H9 (cell line): Measurements from ENCODE around the gene DLX2. TPM values are rescaled to one million over a fixed set of nuclear protein-coding genes. Genes with fewer than 3 reads are reported as not detected.

Source experiments
- DNase-seq: peaks from one replicate; pipeline ENCODE4 v3.0.0-alpha.2; 2017
- H2AFZ ChIP-seq: one replicate; pipeline ENCODE4 v1.6.1; 2013; ENCODE audit warnings: mild to moderate bottlenecking, low read length, control low read depth, moderate library complexity
- H2AK5ac ChIP-seq: 2 replicates; pipeline ENCODE4 v1.6.1; 2013; ENCODE audit warnings: low read length, control low read depth, mixed read lengths; ENCODE audit not compliant: insufficient read length
- H2BK120ac ChIP-seq: one replicate; pipeline ENCODE4 v1.6.1; 2013; ENCODE audit warnings: low read depth, mild to moderate bottlenecking, low read length, control low read depth, inconsistent platforms; ENCODE audit not compliant: poor library complexity, severe bottlenecking
- H2BK12ac ChIP-seq: 2 replicates; pipeline ENCODE4 v1.6.1; 2013; ENCODE audit warnings: low read length, control low read depth, mixed read lengths, low read depth; ENCODE audit not compliant: insufficient read length
- H2BK15ac ChIP-seq: 2 replicates; pipeline ENCODE4 v1.6.1; 2013; ENCODE audit warnings: low read depth, low read length, control low read depth
- H2BK20ac ChIP-seq: one replicate; pipeline ENCODE4 v1.6.1; 2013; ENCODE audit warnings: low read depth, mild to moderate bottlenecking, low read length, control low read depth, inconsistent platforms; ENCODE audit not compliant: poor library complexity, severe bottlenecking
- H2BK5ac ChIP-seq: 2 replicates; pipeline ENCODE4 v1.6.1; 2013; ENCODE audit warnings: low read length, control low read depth, mixed read lengths; ENCODE audit not compliant: insufficient read length
- H3K14ac ChIP-seq: 2 replicates; pipeline ENCODE4 v1.6.1; 2013; ENCODE audit warnings: low read length, control low read depth; ENCODE audit not compliant: insufficient read depth
- H3K18ac ChIP-seq: 2 replicates; pipeline ENCODE4 v1.6.1; 2013; ENCODE audit warnings: low read depth, mild to moderate bottlenecking, mixed read lengths, low read length, control low read depth; ENCODE audit not compliant: insufficient read length
- H3K23ac ChIP-seq: 2 replicates; pipeline ENCODE4 v1.6.1; 2013; ENCODE audit warnings: low read length, control low read depth, mixed read lengths, low read depth; ENCODE audit not compliant: insufficient read length
- H3K23me2 ChIP-seq: 2 replicates; pipeline ENCODE4 v1.6.1; 2013; ENCODE audit warnings: low read depth, mild to moderate bottlenecking, mixed read lengths, low read length, control low read depth; ENCODE audit not compliant: insufficient read length, poor library complexity, severe bottlenecking
- H3K27ac ChIP-seq: 2 replicates; pipeline ENCODE4 v1.5.1; 2013; ENCODE audit warnings: low read length, control low read depth, mixed read lengths, low read depth; ENCODE audit not compliant: insufficient read length
- H3K27me3 ChIP-seq: 2 replicates; pipeline ENCODE4 v1.6.1; 2013; ENCODE audit warnings: low read length, control low read depth, inconsistent platforms; ENCODE audit not compliant: insufficient read depth
- H3K4ac ChIP-seq: 2 replicates; pipeline ENCODE4 v1.6.1; 2013; ENCODE audit warnings: low read depth, mild to moderate bottlenecking, control low read depth, inconsistent platforms, low read length, moderate library complexity
- H3K4me1 ChIP-seq: 2 replicates; pipeline ENCODE4 v1.6.1; 2013; ENCODE audit warnings: low read length, control low read depth, inconsistent platforms; ENCODE audit not compliant: insufficient read depth
- H3K4me2 ChIP-seq: 2 replicates; pipeline ENCODE4 v1.6.1; 2013; ENCODE audit warnings: low read length, control low read depth, mixed read lengths; ENCODE audit not compliant: insufficient read length, insufficient read depth
- H3K56ac ChIP-seq: 2 replicates; pipeline ENCODE4 v1.6.1; 2013; ENCODE audit warnings: low read depth, mild to moderate bottlenecking, mixed read lengths, low read length, control low read depth; ENCODE audit not compliant: insufficient read length
- H3K79me1 ChIP-seq: 2 replicates; pipeline ENCODE4 v1.6.1; 2013; ENCODE audit warnings: low read depth, mild to moderate bottlenecking, moderate library complexity, low read length, control low read depth, inconsistent platforms; ENCODE audit not compliant: insufficient read depth, poor library complexity, severe bottlenecking
- H3K79me2 ChIP-seq: 2 replicates; pipeline ENCODE4 v1.6.1; 2013; ENCODE audit warnings: low read length, control low read depth, inconsistent platforms; ENCODE audit not compliant: insufficient read depth
- H3K9ac ChIP-seq: 2 replicates; pipeline ENCODE4 v1.6.1; 2013; ENCODE audit warnings: low read length, control low read depth, mixed read lengths; ENCODE audit not compliant: insufficient read length; ENCODE audit errors: extremely low read depth
- H3K9me3 ChIP-seq: one replicate; pipeline ENCODE4 v1.6.1; 2013; ENCODE audit warnings: low read depth, low read length, inconsistent platforms; ENCODE audit not compliant: control insufficient read depth
- H3T11ph ChIP-seq: one replicate; pipeline ENCODE4 v1.6.1; 2013; ENCODE audit warnings: mild to moderate bottlenecking, low read length, control low read depth, inconsistent platforms
- H4K20me1 ChIP-seq: one replicate; pipeline ENCODE4 v1.6.1; 2013; ENCODE audit not compliant: control insufficient read depth, insufficient read length, insufficient read depth
- H4K5ac ChIP-seq: 2 replicates; pipeline ENCODE4 v1.6.1; 2013; ENCODE audit warnings: low read depth, mild to moderate bottlenecking, mixed read lengths, low read length, control low read depth; ENCODE audit not compliant: insufficient read length
- H4K8ac ChIP-seq: replicated peaks from 2 replicates; pipeline ENCODE4 v1.6.1; 2013; ENCODE audit warnings: low read length, control low read depth, mixed read lengths, low read depth; ENCODE audit not compliant: insufficient read length
- H4K91ac ChIP-seq: 2 replicates; pipeline ENCODE4 v1.6.1; 2013; ENCODE audit warnings: low read depth, mild to moderate bottlenecking, moderate library complexity, mixed read lengths, low read length, control low read depth; ENCODE audit not compliant: insufficient read length
- H3K27ac Mint-ChIP-seq, 3 experiments: 2 replicates in 2 of 3; 3 replicates in 1 of 3; pipeline ENCODE4 v1.8.0; 2020 to 2021; ENCODE audit warnings: mixed read lengths in 3 of 3, mild to moderate bottlenecking in 1 of 3, moderate library complexity in 1 of 3
- H3K27me3 Mint-ChIP-seq: 2 replicates; pipeline ENCODE4 v1.8.0; 2021; ENCODE audit warnings: low read depth, mild to moderate bottlenecking, moderate library complexity, mixed read lengths
- H3K36me3 Mint-ChIP-seq, 3 experiments: 2 replicates in 2 of 3; 3 replicates in 1 of 3; pipeline ENCODE4 v1.8.0; 2020 to 2021; ENCODE audit warnings: low read depth in 3 of 3, mixed read lengths in 3 of 3; ENCODE audit not compliant: insufficient read depth in 1 of 3
- H3K4me1 Mint-ChIP-seq, 2 experiments: 2 replicates each; pipeline ENCODE4 v1.8.0; 2020; ENCODE audit warnings: mixed read lengths in 2 of 2
- H3K4me3 Mint-ChIP-seq, 2 experiments: 2 replicates in 1 of 2; 3 replicates in 1 of 2; pipeline ENCODE4 v1.8.0; 2020 to 2021; ENCODE audit warnings: mild to moderate bottlenecking in 2 of 2, mixed read lengths in 2 of 2, moderate library complexity in 1 of 2
- H3K9me3 Mint-ChIP-seq, 2 experiments: 2 replicates in 1 of 2; 3 replicates in 1 of 2; pipeline ENCODE4 v1.8.0; 2020; ENCODE audit warnings: mild to moderate bottlenecking in 2 of 2, mixed read lengths in 2 of 2, moderate library complexity in 1 of 2
- WGBS: extraction: QIAGEN DNeasy Blood & Tissue Kit; methylation state at CpG from one replicate; pipeline ENCODE4 v1.1.7; 2013; ENCODE audit warnings: missing lambda C conversion rate, low lambda C conversion rate, mixed read lengths; ENCODE audit not compliant: insufficient read length; ENCODE audit errors: extremely low coverage; 5-methylcytosine and 5-hydroxymethylcytosine counted together
- total RNA-seq: library from RNA; stranded (reverse); gene quantifications from 2 replicates; pipeline ENCODE4 v1.2.1, GENCODE V29; 2021
- TF ChIP-seq, protein P1 (sequence below): fragments of 200-600 bp; sonication (generic); conservative IDR thresholded peaks from 3 replicates; pipeline ENCODE4 v1.8.0; 2021; ENCODE audit warnings: antibody characterized with exemption, mild to moderate bottlenecking

DLX2 gene
- total RNA-seq, 1 experiment from 2014 or later, result not detected

DNA sequence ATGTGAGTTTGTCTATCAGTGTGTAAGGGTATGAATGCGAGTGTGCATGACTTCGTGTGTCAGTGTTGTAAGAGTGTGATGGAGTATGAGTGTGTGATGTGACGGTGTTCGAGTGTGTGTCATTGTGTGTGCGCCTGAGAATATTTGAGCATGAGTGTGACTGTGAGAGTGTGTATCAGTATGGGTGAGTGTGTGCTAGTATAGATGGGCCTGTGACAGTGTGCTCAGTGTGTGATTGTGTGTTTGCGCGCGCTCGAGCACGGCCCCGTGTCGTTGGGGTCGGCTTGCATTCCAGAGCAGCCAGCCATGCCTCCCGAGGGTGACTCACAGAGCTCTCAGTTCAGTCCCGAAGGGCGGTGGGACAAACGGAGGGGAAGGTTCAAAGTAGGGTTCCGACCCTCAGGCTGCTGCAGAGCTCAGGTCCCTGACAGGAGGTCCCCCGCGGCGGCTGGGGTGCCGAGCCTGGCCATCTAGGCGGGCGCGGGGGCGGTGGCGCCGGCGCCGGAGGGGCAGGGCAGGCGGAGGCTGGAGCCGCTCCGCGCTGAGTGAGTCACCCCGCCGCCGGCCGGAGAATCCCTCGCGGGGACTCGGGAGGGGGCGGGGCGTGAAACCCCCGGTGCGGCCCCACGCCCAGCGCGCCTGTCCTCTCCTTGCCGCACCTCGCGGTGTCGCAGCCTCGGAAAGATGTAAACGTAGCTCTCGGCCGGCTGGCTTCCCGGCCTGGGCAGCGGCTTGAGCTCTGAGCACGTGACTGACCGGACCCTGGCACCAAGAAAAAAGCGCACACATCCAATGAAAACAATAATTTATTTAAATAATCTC, 3.8 kb downstream of the DLX2 start:
- Histone ChIP-seq H4K91ac (no peak overlapping the region), H4K20me1 (no peaks in the 10 kb centered on the region), H3K18ac (no peak overlapping the region), H2BK20ac (no peak overlapping the region), H2BK5ac (no peak overlapping the region), H3K27ac (no peak overlapping the region), H3K56ac (no peak overlapping the region), H3K14ac (no peak overlapping the region), H3K4me1 (no peaks in the 10 kb centered on the region), H3K23me2 (peaks cover 34% of the 10 kb centered on the region), H4K8ac (no peak overlapping the region), H3K9ac (no peak overlapping the region), H3K79me2 (no peaks in the 10 kb centered on the region), H2AFZ (no peak overlapping the region), H2BK12ac (no peak overlapping the region), H3T11ph (no peak overlapping the region), H3K79me1 (no peaks in the 10 kb centered on the region), H2BK120ac (no peak overlapping the region), H3K4ac (no peak overlapping the region), H3K4me2 (peak overlapping the region; percentile 4), H4K5ac (no peak overlapping the region), H3K9me3 (no peaks in the 10 kb centered on the region), H2AK5ac (no peak overlapping the region), H3K27me3 (peaks cover 80% of the 10 kb centered on the region), H3K23ac (no peak overlapping the region), H2BK15ac (no peak overlapping the region)
- Mint-ChIP-seq H3K27ac (no peak overlapping the region), H3K27me3 (peaks cover 100% of the 10 kb centered on the region), H3K4me3 (peak overlapping the region; percentile 0 to 58; a peak in 4 of 5 replicates), H3K36me3 (peaks cover 0 to 2% (median 1%) of the 10 kb centered on the region in 3 experiments; a peak in 3 of 7 replicates), H3K4me1 (peaks cover 41 to 56% of the 10 kb centered on the region in 2 experiments), H3K9me3 (peaks cover 5 to 6% of the 10 kb centered on the region in 2 experiments; a peak in 4 of 5 replicates)
- no CpG with 5 or more reads among the region's 61 CpGs for WGBS
- TF ChIP-seq, protein P1, sequence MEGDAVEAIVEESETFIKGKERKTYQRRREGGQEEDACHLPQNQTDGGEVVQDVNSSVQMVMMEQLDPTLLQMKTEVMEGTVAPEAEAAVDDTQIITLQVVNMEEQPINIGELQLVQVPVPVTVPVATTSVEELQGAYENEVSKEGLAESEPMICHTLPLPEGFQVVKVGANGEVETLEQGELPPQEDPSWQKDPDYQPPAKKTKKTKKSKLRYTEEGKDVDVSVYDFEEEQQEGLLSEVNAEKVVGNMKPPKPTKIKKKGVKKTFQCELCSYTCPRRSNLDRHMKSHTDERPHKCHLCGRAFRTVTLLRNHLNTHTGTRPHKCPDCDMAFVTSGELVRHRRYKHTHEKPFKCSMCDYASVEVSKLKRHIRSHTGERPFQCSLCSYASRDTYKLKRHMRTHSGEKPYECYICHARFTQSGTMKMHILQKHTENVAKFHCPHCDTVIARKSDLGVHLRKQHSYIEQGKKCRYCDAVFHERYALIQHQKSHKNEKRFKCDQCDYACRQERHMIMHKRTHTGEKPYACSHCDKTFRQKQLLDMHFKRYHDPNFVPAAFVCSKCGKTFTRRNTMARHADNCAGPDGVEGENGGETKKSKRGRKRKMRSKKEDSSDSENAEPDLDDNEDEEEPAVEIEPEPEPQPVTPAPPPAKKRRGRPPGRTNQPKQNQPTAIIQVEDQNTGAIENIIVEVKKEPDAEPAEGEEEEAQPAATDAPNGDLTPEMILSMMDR, result no peak
- no peak for DNase-seq
